Left ventricle myocardium inferior (tissue), 1 donor: ENCODE data around the gene MAEA. TPM values are rescaled to one million over a fixed set of nuclear protein-coding genes. Genes with fewer than 3 reads are reported as not detected.
"Not testable (repeated sequence)": the region's sequence is repeated elsewhere in the genome, so short reads cannot be mapped to it uniquely, and the experiment has no call there.

Experiments
- DNase-seq: peaks from one replicate; pipeline ENCODE4 v3.0.0-alpha.2; 2020
- H3K27ac ChIP-seq: fragments of 200-600 bp; replicated peaks from 2 replicates; pipeline ENCODE4 v1.8.0; 2021
- H3K27me3 ChIP-seq: fragments of 200-600 bp; 2 replicates; pipeline ENCODE4 v1.8.0; 2021; ENCODE audit warnings: low read depth
- H3K36me3 ChIP-seq: fragments of 200-600 bp; 2 replicates; pipeline ENCODE4 v1.8.0; 2021
- H3K4me1 ChIP-seq: fragments of 200-600 bp; 2 replicates; pipeline ENCODE4 v1.8.0; 2021
- H3K4me3 ChIP-seq: fragments of 200-600 bp; 2 replicates; pipeline ENCODE4 v1.8.0; 2021; ENCODE audit warnings: mild to moderate bottlenecking, moderate library complexity
- H3K9me3 ChIP-seq: fragments of 200-600 bp; replicated peaks from 2 replicates; pipeline ENCODE4 v1.8.0; 2021
- CTCF ChIP-seq: fragments of 200-600 bp; IDR thresholded peaks from 2 replicates; pipeline ENCODE4 v1.8.0; 2021; ENCODE audit warnings: antibody characterized with exemption, mild to moderate bottlenecking, borderline replicate concordance
- intact Hi-C: fragments of 100-400 bp; cut with micrococcal nuclease; formaldehyde crosslinking; loops from one replicate; pipeline ENCODE4 v1.11.0; 2022
- total RNA-seq: library from RNA; stranded (reverse); fragmentation: NEBNext Ultra II Directional; extraction: Animal tissue kit (Norgen Biotek cat#: 25700); gene quantifications from one replicate; pipeline ENCODE4 v1.2.1, GENCODE V29; 2021
- donor health status: DM: no; HTN: yes; CAD: no; lungs with severe emphysema.

Gene MAEA
- total RNA-seq, 1 donor from 2014 or later: 49.5 TPM

- Histone ChIP-seq H3K27me3 (no peaks in the 10 kb centered on the region), H3K4me1 (peaks cover 8% of the 10 kb centered on the region), H3K36me3 (peaks cover 74% of the 10 kb centered on the region), H3K9me3 (no peaks in the 10 kb centered on the region), H3K4me3 (no peak overlapping the region), H3K27ac (no peak overlapping the region)
- TF ChIP-seq CTCF: no peak
- intact Hi-C loops: no loop called here
- no peak for DNase-seq
These were observed 34.1 kb downstream of the MAEA start for GRCh38 chr4:1323635-1324442.

- H3K4me3 ChIP-seq, H3K9me3 ChIP-seq, H3K27ac ChIP-seq, DNase-seq, intact Hi-C loops, H3K27me3 ChIP-seq: not testable (repeated sequence)
- Histone ChIP-seq H3K4me1 (peaks cover 11% of the 10 kb centered on the region), H3K36me3 (peaks cover 73% of the 10 kb centered on the region)
These were observed 34.9 kb downstream of the MAEA start for GRCh38 chr4:1324443-1325175.

- H3K9me3 ChIP-seq: no peaks in the 10 kb centered on the region
- intact Hi-C loops: no loop called here
- no peak overlapping the region for H3K4me3 ChIP-seq
- peaks cover 14% of the 10 kb centered on the region for H3K4me1 ChIP-seq
- no peak for TF ChIP-seq CTCF
- H3K27me3 ChIP-seq: no peaks in the 10 kb centered on the region
- H3K36me3 ChIP-seq: peaks cover 76% of the 10 kb centered on the region
- H3K27ac ChIP-seq: no peak overlapping the region
- DNase-seq: no peak
These were observed 35.4 kb downstream of the MAEA start for GRCh38 chr4:1325176-1325480.

GRCh38 chr4:1325681-1326635 is 36.3 kb downstream of the MAEA start:
- no peak for TF ChIP-seq CTCF
- no peaks in the 10 kb centered on the region for H3K9me3 ChIP-seq
- peaks cover 80% of the 10 kb centered on the region for H3K36me3 ChIP-seq
- peaks cover 14% of the 10 kb centered on the region for H3K4me1 ChIP-seq
- no peak for DNase-seq
- H3K27me3 ChIP-seq: no peaks in the 10 kb centered on the region
- no peak overlapping the region for H3K4me3 ChIP-seq
- H3K27ac ChIP-seq: no peak overlapping the region
- intact Hi-C loops: no loop called here

- DNase-seq: no peak
- intact Hi-C loops: no loop called here
- TF ChIP-seq CTCF: no peak
These were observed 37.2 kb downstream of the MAEA start for GRCh38 chr4:1326751-1327525.

More at GRCh38 chr4:1326751-1327525, 37.2 kb downstream of the MAEA start:
- Histone ChIP-seq H3K4me1 (peaks cover 14% of the 10 kb centered on the region), H3K27me3 (no peaks in the 10 kb centered on the region), H3K4me3 (no peak overlapping the region), H3K27ac (no peak overlapping the region), H3K9me3 (no peaks in the 10 kb centered on the region), H3K36me3 (peaks cover 75% of the 10 kb centered on the region)
